Naive thymus-derived CD4-positive, alpha-beta T cell (primary cell): Measurements from ENCODE around the gene EHBP1L1. TPM values are rescaled to one million over a fixed set of nuclear protein-coding genes. Genes with fewer than 3 reads are reported as not detected.

Experiments
- ATAC-seq: fragments of 150-1000 bp; cut with Tn5 transposase; 2 replicates; pipeline ENCODE4 v1.10.0; 2021; ENCODE audit warnings: mild to moderate bottlenecking, moderate library complexity
- CTCF ChIA-PET: fragments of 350-600 bp; sonication (Branson Sonifier 250); formaldehyde crosslinking; loops from one replicate; lab custom pipeline; 2021; ENCODE audit warnings: antibody characterized with exemption; lab: Charles Lee
- POLR2A ChIA-PET: fragments of 350-600 bp; sonication (Branson Sonifier 250); formaldehyde crosslinking; loops from one replicate; lab custom pipeline; 2021; ENCODE audit warnings: antibody characterized with exemption, inconsistent platforms; lab: Charles Lee
- DNase-seq, 9 donors: peaks; one replicate each; pipeline versions ENCODE4 v3.0.0 to v3.0.0-alpha.2; 2020 to 2022; ENCODE audit warnings: mixed read lengths in 1 of 9
- H3K27ac ChIP-seq: one replicate; pipeline ENCODE4 v1.7.0; 2013; ENCODE audit warnings: mild to moderate bottlenecking, low read depth, low read length, moderate library complexity
- H3K27me3 ChIP-seq, 2 donors: one replicate each; pipeline ENCODE4 v1.7.0; 2013; ENCODE audit warnings: low read length in 2 of 2, mild to moderate bottlenecking in 2 of 2, moderate library complexity in 2 of 2; ENCODE audit not compliant: control insufficient read depth in 2 of 2, insufficient read depth in 2 of 2
- H3K36me3 ChIP-seq, 3 experiments: 1 replicate in 2 of 3; 2 replicates in 1 of 3; pipeline ENCODE4 v1.7.0; 2013; ENCODE audit warnings: low read length in 3 of 3, mild to moderate bottlenecking in 3 of 3, moderate library complexity in 1 of 3; ENCODE audit not compliant: insufficient read depth in 3 of 3, control insufficient read depth in 2 of 3
- H3K4me1 ChIP-seq, 2 donors: one replicate each; pipeline ENCODE4 v1.7.0; 2013; ENCODE audit warnings: low read length in 2 of 2, mild to moderate bottlenecking in 2 of 2, moderate library complexity in 1 of 2; ENCODE audit not compliant: control insufficient read depth in 2 of 2, insufficient read depth in 2 of 2
- H3K4me3 ChIP-seq: 2 replicates; pipeline ENCODE4 v1.7.0; 2013; ENCODE audit warnings: mild to moderate bottlenecking, low read length
- H3K9me3 ChIP-seq, 3 experiments: 1 replicate in 2 of 3; 2 replicates in 1 of 3; pipeline ENCODE4 v1.7.0; 2013; ENCODE audit warnings: low read length in 3 of 3; ENCODE audit not compliant: control insufficient read depth in 2 of 3
- H3K27ac Mint-ChIP-seq, 9 donors: one replicate each; pipeline ENCODE4 v1.8.0; 2020 to 2022; ENCODE audit warnings: mixed read lengths in 9 of 9, mild to moderate bottlenecking in 8 of 9, moderate library complexity in 5 of 9, inconsistent platforms in 2 of 9
- H3K27me3 Mint-ChIP-seq, 5 donors: one replicate each; pipeline ENCODE4 v1.8.0; 2021 to 2022; ENCODE audit warnings: mixed read lengths in 5 of 5, mild to moderate bottlenecking in 1 of 5
- H3K36me3 Mint-ChIP-seq, 5 donors: one replicate each; pipeline ENCODE4 v1.8.0; 2020 to 2022; ENCODE audit warnings: mixed read lengths in 5 of 5, mild to moderate bottlenecking in 3 of 5, inconsistent platforms in 1 of 5
- H3K4me1 Mint-ChIP-seq, 7 donors: one replicate each; pipeline ENCODE4 v1.8.0; 2020 to 2022; ENCODE audit warnings: mixed read lengths in 7 of 7, mild to moderate bottlenecking in 3 of 7, inconsistent platforms in 1 of 7
- H3K4me3 Mint-ChIP-seq, 10 donors: one replicate each; pipeline ENCODE4 v1.8.0; 2020 to 2022; ENCODE audit warnings: mild to moderate bottlenecking in 10 of 10, mixed read lengths in 10 of 10, moderate library complexity in 6 of 10, inconsistent platforms in 2 of 10
- H3K9me3 Mint-ChIP-seq, 11 donors: one replicate each; pipeline ENCODE4 v1.8.0; 2020 to 2022; ENCODE audit warnings: mixed read lengths in 11 of 11, mild to moderate bottlenecking in 4 of 11, inconsistent platforms in 1 of 11, moderate library complexity in 1 of 11
- intact Hi-C, 2 donors: fragments of 100-400 bp; cut with micrococcal nuclease; formaldehyde crosslinking; loops; one replicate each; pipeline ENCODE4 v1.15.1; 2023
- polyA plus RNA-seq, 2 donors: library from polyadenylated mRNA; unstranded; fragments of 300-500 nt; fragmentation: Illumina TruSeq; gene quantifications; one replicate each; pipeline ENCODE4 v1.2.3, GENCODE V29; 2021
- total RNA-seq, 6 experiments: library from RNA in 5 of 6; stranded (reverse) in 5 of 6; gene quantifications; 1 replicate in 5 of 6; 2 replicates in 1 of 6; pipeline ENCODE4 v1.2.3 and lab custom pipeline; 2021 to 2026

EHBP1L1 gene
- total and polyA plus RNA-seq, 7 experiments from 2014 or later = 12.3 to 207 (median 121) TPM

- no peaks in the 10 kb centered on the region for H3K9me3 Mint-ChIP-seq
- peak overlapping the region; percentile 33 for H3K4me3 ChIP-seq
Observed at GRCh38 chr11:65554057-65554818, 21.6 kb upstream of the EHBP1L1 start.

GRCh38 chr11:65554842-65555430, 20.9 kb upstream of the EHBP1L1 start:
- DNase-seq (no peak), ATAC-seq (no peak)
- peak overlapping the region; percentile 75 to 98 (median 91) for H3K4me3 Mint-ChIP-seq
- intact Hi-C loops = no loop called here
- H3K9me3 Mint-ChIP-seq = no peaks in the 10 kb centered on the region
- ChIA-PET CTCF (interaction anchor here (0.7 to 4.3 kb wide), 4 partner anchors 10 to 149 kb away, joined by 3 to 32 read pairs (median 5); no protein-coding TSS in a partner anchor), POLR2A (interaction anchor here (1.4 to 8.0 kb wide), 4 partner anchors 8 to 17 kb away, joined by 5 to 90 read pairs (median 28); partner anchors contain the start of genes FAM89B and ZNRD2)
- Histone ChIP-seq H3K9me3 (no peaks in the 10 kb centered on the region), H3K36me3 (peaks cover 0 to 16% (median 6%) of the 10 kb centered on the region in 3 experiments), H3K4me3 (no peak overlapping the region), H3K27ac (peak overlapping the region; percentile 89), H3K27me3 (no peaks in the 10 kb centered on the region), H3K4me1 (peaks cover 20 to 68% of the 10 kb centered on the region in 2 donors)
- peaks cover 0 to 14% (median 12%) of the 10 kb centered on the region in 5 donors for H3K36me3 Mint-ChIP-seq
- H3K4me1 Mint-ChIP-seq = peaks cover 44 to 72% (median 66%) of the 10 kb centered on the region in 7 donors
- H3K27ac Mint-ChIP-seq = peak overlapping the region; percentile 35 to 97 (median 90)
- H3K27me3 Mint-ChIP-seq = no peaks in the 10 kb centered on the region

More at GRCh38 chr11:65554057-65554818, 21.6 kb upstream of the EHBP1L1 start:
- Mint-ChIP-seq H3K27ac (peak overlapping the region; percentile 35 to 97 (median 90)), H3K36me3 (peaks cover 0 to 18% (median 15%) of the 10 kb centered on the region in 5 donors), H3K4me3 (peak overlapping the region; percentile 75 to 98 (median 91)), H3K27me3 (no peaks in the 10 kb centered on the region), H3K4me1 (peaks cover 42 to 71% (median 63%) of the 10 kb centered on the region in 7 donors)
- ATAC-seq (no peak), DNase-seq (peak in 1 of 9 donors; percentile 36)
- Histone ChIP-seq H3K27me3 (no peaks in the 10 kb centered on the region), H3K4me1 (peaks cover 20 to 64% of the 10 kb centered on the region in 2 donors), H3K36me3 (peaks cover 0 to 16% (median 9%) of the 10 kb centered on the region in 3 experiments), H3K9me3 (no peaks in the 10 kb centered on the region), H3K27ac (peak overlapping the region; percentile 89)
- ChIA-PET CTCF (interaction anchor here (1.3 to 4.3 kb wide), 3 partner anchors 13 to 40 kb away, joined by 3 to 32 read pairs (median 7); no protein-coding TSS in a partner anchor), POLR2A (interaction anchor here (0.9 to 14.3 kb wide), 12 partner anchors 8 to 137 kb away, joined by 3 to 186 read pairs (median 12); partner anchors contain the start of genes EHBP1L1, FAM89B, LTBP3 and MALAT1)
- intact Hi-C loops = no loop called here

- ATAC-seq (no peak), DNase-seq (peak in 1 of 9 donors; percentile 49)
- CTCF ChIA-PET = interaction anchor here (0.7 to 1.5 kb wide), 4 partner anchors 9 to 150 kb away, joined by 3 to 7 read pairs (median 4); no protein-coding TSS in a partner anchor
- Mint-ChIP-seq H3K27ac (peak overlapping the region; percentile 35 to 97 (median 95)), H3K36me3 (peaks cover 0 to 13% (median 11%) of the 10 kb centered on the region in 5 donors), H3K27me3 (no peaks in the 10 kb centered on the region), H3K4me3 (peak overlapping the region; percentile 89 to 98 (median 94)), H3K4me1 (peaks cover 52 to 80% (median 74%) of the 10 kb centered on the region in 7 donors), H3K9me3 (no peaks in the 10 kb centered on the region)
- intact Hi-C loops = loop anchor here in 1 of 2 donors (1.0 kb wide), 1 partner anchor 10 kb away; no protein-coding TSS in a partner anchor
- peaks cover 20 to 69% of the 10 kb centered on the region in 2 donors for H3K4me1 ChIP-seq
- peak overlapping the region; percentile 89 for H3K27ac ChIP-seq
- POLR2A ChIA-PET = interaction anchor here (1.4 to 8.0 kb wide), 4 partner anchors 9 to 16 kb away, joined by 5 to 90 read pairs (median 28); partner anchors contain the start of genes FAM89B and ZNRD2
- H3K4me3 ChIP-seq = no peak overlapping the region
- H3K36me3 ChIP-seq = peaks cover 0 to 12% (median 6%) of the 10 kb centered on the region in 3 experiments
- H3K27me3 ChIP-seq = no peaks in the 10 kb centered on the region
- no peaks in the 10 kb centered on the region for H3K9me3 ChIP-seq
Observed at GRCh38 chr11:65555693-65556231, 20.1 kb upstream of the EHBP1L1 start.

- peak overlapping the region; percentile 89 for H3K27ac ChIP-seq
- peak overlapping the region; percentile 51 for H3K4me3 ChIP-seq
- DNase-seq (no peak), ATAC-seq (no peak)
- H3K9me3 ChIP-seq = no peaks in the 10 kb centered on the region
- intact Hi-C loops = loop anchor here (1.0 kb wide), 3 partner anchors 9 to 16 kb away; no protein-coding TSS in a partner anchor
- Mint-ChIP-seq H3K36me3 (peaks cover 0 to 9% (median 6%) of the 10 kb centered on the region in 5 donors), H3K27me3 (no peaks in the 10 kb centered on the region), H3K9me3 (no peaks in the 10 kb centered on the region), H3K4me3 (peak overlapping the region; percentile 89 to 98 (median 94)), H3K4me1 (peaks cover 51 to 76% (median 69%) of the 10 kb centered on the region in 7 donors), H3K27ac (peak overlapping the region; percentile 84 to 97 (median 92))
- peaks cover 0 to 3% (median 2%) of the 10 kb centered on the region in 3 experiments for H3K36me3 ChIP-seq
- H3K4me1 ChIP-seq = peaks cover 20 to 70% of the 10 kb centered on the region in 2 donors
- no peaks in the 10 kb centered on the region for H3K27me3 ChIP-seq
- POLR2A ChIA-PET = interaction anchor here (0.6 to 8.0 kb wide), 14 partner anchors 8 to 85 kb away, joined by 3 to 90 read pairs (median 4); partner anchors contain the start of genes EHBP1L1, FAM89B, MALAT1 and PCNX3
- CTCF ChIA-PET = interaction anchor here (0.6 to 1.5 kb wide), 4 partner anchors 10 to 16 kb away, joined by 3 to 7 read pairs (median 5); partner anchors contain the start of genes FAM89B and ZNRD2
Observed at GRCh38 chr11:65556470-65557279, 19.2 kb upstream of the EHBP1L1 start.

- Mint-ChIP-seq H3K4me3 (peak overlapping the region; percentile 89 to 98 (median 94)), H3K27ac (peak overlapping the region; percentile 84 to 97 (median 92)), H3K9me3 (no peaks in the 10 kb centered on the region), H3K4me1 (peaks cover 50 to 74% (median 66%) of the 10 kb centered on the region in 7 donors), H3K27me3 (no peaks in the 10 kb centered on the region), H3K36me3 (peaks cover 0 to 2% (median 0%) of the 10 kb centered on the region in 5 donors)
- POLR2A ChIA-PET = interaction anchor here (0.8 to 8.0 kb wide), 12 partner anchors 8 to 60 kb away, joined by 3 to 90 read pairs (median 4); partner anchors contain the start of genes EHBP1L1, FAM89B, MALAT1 and PCNX3
- no peak for ATAC-seq
- Histone ChIP-seq H3K27ac (peak overlapping the region; percentile 89), H3K4me1 (peaks cover 20 to 65% of the 10 kb centered on the region in 2 donors), H3K9me3 (no peaks in the 10 kb centered on the region), H3K4me3 (peak overlapping the region; percentile 51), H3K36me3 (no peaks in the 10 kb centered on the region), H3K27me3 (no peaks in the 10 kb centered on the region)
- peak in 1 of 9 donors; percentile 53 for DNase-seq
- CTCF ChIA-PET = interaction anchor here (0.6 to 1.5 kb wide), 4 partner anchors 11 to 16 kb away, joined by 3 to 7 read pairs (median 5); partner anchors contain the start of genes FAM89B and ZNRD2
- intact Hi-C loops = loop anchor here (1.0 kb wide), 3 partner anchors 11 to 17 kb away; partner anchors contain the start of gene ZNRD2 (in 1 of the 2)
Observed at GRCh38 chr11:65557280-65558001, 18.4 kb upstream of the EHBP1L1 start.
